BLaER1 treated with 17β-estradiol and CSF1 and Interleukin-3, amounts not matched to agents 10 nM and 100 nM (cell line): ENCODE results near the gene LRRN2.

Experiments used
- H3K27ac ChIP-seq, 11 experiments: shearing (Covaris generic); formaldehyde crosslinking; 2 replicates each; pipeline ENCODE4 v1.8.1; 2022
- H3K27me3 ChIP-seq, 11 experiments: shearing (Covaris generic); formaldehyde crosslinking; 2 replicates each; pipeline ENCODE4 v1.8.1; 2022
- H3K36me3 ChIP-seq, 11 experiments: shearing (Covaris generic); formaldehyde crosslinking; 2 replicates each; pipeline ENCODE4 v1.8.1; 2022
- H3K4me1 ChIP-seq, 10 experiments: shearing (Covaris generic); formaldehyde crosslinking; 2 replicates each; pipeline ENCODE4 v1.8.1; 2022
- H3K4me2 ChIP-seq, 11 experiments: shearing (Covaris generic); formaldehyde crosslinking; 2 replicates each; pipeline ENCODE4 v1.8.1; 2022
- H3K4me3 ChIP-seq, 10 experiments: shearing (Covaris generic); formaldehyde crosslinking; 2 replicates each; pipeline ENCODE4 v1.8.1; 2022
- H3K9ac ChIP-seq, 11 experiments: shearing (Covaris generic); formaldehyde crosslinking; 2 replicates each; pipeline ENCODE4 v1.8.1; 2022
- H3K9me3 ChIP-seq, 11 experiments: shearing (Covaris generic); formaldehyde crosslinking; replicated peaks in 1 of 11; 2 replicates each; pipeline ENCODE4 v1.8.1; 2022
- H4K20me1 ChIP-seq, 11 experiments: shearing (Covaris generic); formaldehyde crosslinking; 2 replicates each; pipeline ENCODE4 v1.8.1; 2022
- Cebpa-rat ChIP-seq, 11 experiments: shearing (Covaris generic); IDR thresholded peaks; 2 replicates each; pipeline ENCODE4 v1.8.1; 2022

Gene LRRN2

GRCh38 chr1:204580862-204581261, 104.7 kb downstream of the LRRN2 start:
- H3K27ac ChIP-seq: no peak overlapping the region
- peaks cover 34 to 62% (median 60%) of the 10 kb centered on the region in 10 experiments for H3K4me1 ChIP-seq
- H3K9me3 ChIP-seq: no peaks in the 10 kb centered on the region
- H4K20me1 ChIP-seq: no peaks in the 10 kb centered on the region; a peak in 1 of 22 replicates
- H3K27me3 ChIP-seq: no peaks in the 10 kb centered on the region
- H3K4me3 ChIP-seq: no peak overlapping the region
- no peak overlapping the region for H3K4me2 ChIP-seq
- H3K36me3 ChIP-seq: no peaks in the 10 kb centered on the region; a peak in 1 of 22 replicates
- TF ChIP-seq Cebpa-rat (IDR thresholded peaks at IDR 0.05): no peak
- no peak overlapping the region for H3K9ac ChIP-seq

DNA sequence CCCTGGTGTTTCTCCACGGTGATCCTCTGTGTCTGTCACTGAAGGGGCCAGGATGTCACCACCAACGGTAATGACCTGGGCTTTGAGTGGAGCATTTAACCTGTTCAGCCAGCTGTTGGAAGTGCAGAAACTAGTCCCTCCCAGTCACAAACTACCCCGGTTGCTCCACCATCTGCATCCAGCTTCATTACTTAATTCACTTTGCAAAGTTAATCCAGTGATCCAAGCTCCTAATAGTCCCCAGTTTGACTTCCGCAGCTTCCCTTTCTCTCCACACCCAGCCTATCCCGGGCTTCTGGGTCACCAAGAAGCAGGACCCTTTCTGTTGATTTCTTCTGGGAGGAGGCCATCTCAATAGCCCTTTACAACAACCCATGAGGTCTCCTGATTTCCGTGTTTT, 105.9 kb downstream of the LRRN2 start:
- peak overlapping the region; percentile 79 to 97 (median 93) for H3K4me2 ChIP-seq
- no peaks in the 10 kb centered on the region for H3K9me3 ChIP-seq
- H3K27ac ChIP-seq: peak overlapping the region in 9 of 11 experiments; percentile 60 to 78 (median 73); a peak in 17 of 22 replicates
- H3K36me3 ChIP-seq: peaks cover 0 to under 1% (median 0%) of the 10 kb centered on the region in 11 experiments; a peak in 3 of 22 replicates
- H3K9ac ChIP-seq: peak overlapping the region in 9 of 11 experiments; percentile 52 to 73 (median 66); a peak in 17 of 22 replicates
- H3K27me3 ChIP-seq: no peaks in the 10 kb centered on the region
- H3K4me3 ChIP-seq: peak overlapping the region in 8 of 10 experiments; percentile 40 to 57 (median 48); a peak in 14 of 20 replicates
- H4K20me1 ChIP-seq: no peaks in the 10 kb centered on the region; a peak in 1 of 22 replicates
- TF ChIP-seq Cebpa-rat (IDR thresholded peaks at IDR 0.05): no peak
- H3K4me1 ChIP-seq: peaks cover 27 to 65% (median 58%) of the 10 kb centered on the region in 10 experiments

- peak overlapping the region; percentile 26 to 57 (median 46); a peak in 19 of 20 replicates for H3K4me3 ChIP-seq
- H3K4me1 ChIP-seq: peaks cover 23 to 65% (median 58%) of the 10 kb centered on the region in 10 experiments
- H3K27me3 ChIP-seq: no peaks in the 10 kb centered on the region
- H3K27ac ChIP-seq: peak overlapping the region in 10 of 11 experiments; percentile 31 to 78 (median 73); a peak in 18 of 22 replicates
- peaks cover 0 to 4% (median 0%) of the 10 kb centered on the region in 11 experiments; a peak in 3 of 22 replicates for H3K36me3 ChIP-seq
- H4K20me1 ChIP-seq: peaks cover 0 to 3% (median 0%) of the 10 kb centered on the region in 11 experiments; a peak in 3 of 22 replicates
- no peaks in the 10 kb centered on the region for H3K9me3 ChIP-seq
- peak overlapping the region; percentile 11 to 73 (median 65); a peak in 20 of 22 replicates for H3K9ac ChIP-seq
- H3K4me2 ChIP-seq: peak overlapping the region; percentile 79 to 97 (median 93)
- no peak for TF ChIP-seq Cebpa-rat (IDR thresholded peaks at IDR 0.05)
Observed at GRCh38 chr1:204578867-204579664, 106.5 kb downstream of the LRRN2 start.

GRCh38 chr1:204577794-204578478, 107.6 kb downstream of the LRRN2 start:
- H3K9ac ChIP-seq: peak overlapping the region in 10 of 11 experiments; percentile 20 to 71 (median 65); a peak in 20 of 22 replicates
- TF ChIP-seq Cebpa-rat (IDR thresholded peaks at IDR 0.05): no peak
- peak overlapping the region in 10 of 11 experiments; percentile 7 to 78 (median 72); a peak in 18 of 22 replicates for H3K27ac ChIP-seq
- peak overlapping the region in 9 of 10 experiments; percentile 32 to 57 (median 47); a peak in 15 of 20 replicates for H3K4me3 ChIP-seq
- H3K36me3 ChIP-seq: peaks cover 0 to 14% (median 8%) of the 10 kb centered on the region in 11 experiments; a peak in 9 of 22 replicates
- H3K4me1 ChIP-seq: peaks cover 23 to 73% (median 65%) of the 10 kb centered on the region in 10 experiments
- no peaks in the 10 kb centered on the region for H3K9me3 ChIP-seq
- H4K20me1 ChIP-seq: peaks cover 0 to 8% (median 0%) of the 10 kb centered on the region in 11 experiments; a peak in 3 of 22 replicates
- peak overlapping the region; percentile 79 to 97 (median 93) for H3K4me2 ChIP-seq
- no peaks in the 10 kb centered on the region for H3K27me3 ChIP-seq

DNA sequence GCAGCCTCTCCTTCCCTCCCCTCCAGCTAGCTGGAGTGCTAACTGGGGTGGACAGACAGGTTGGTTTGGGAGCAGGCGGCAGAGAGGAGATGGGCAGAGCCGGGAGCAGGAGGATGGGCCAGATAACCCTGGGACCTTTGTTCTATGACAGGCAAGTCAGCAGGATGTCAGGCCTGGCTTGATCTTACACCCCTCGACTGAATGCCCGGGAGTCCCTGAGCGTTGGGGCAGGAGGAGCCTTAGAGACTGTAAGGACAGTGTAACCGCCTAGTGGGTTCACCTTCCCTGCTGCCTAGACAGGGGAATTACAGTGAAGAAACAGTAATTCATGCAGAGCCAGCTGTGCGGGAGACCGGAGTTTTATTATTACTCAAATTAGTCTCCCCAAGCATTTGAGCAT, 109.1 kb downstream of the LRRN2 start:
- peak overlapping the region in 4 of 11 experiments; percentile 0 to 79 (median 38); a peak in 2 of 22 replicates for H3K4me2 ChIP-seq
- H3K36me3 ChIP-seq: peaks cover 0 to 28% (median 22%) of the 10 kb centered on the region in 11 experiments; a peak in 12 of 22 replicates
- H3K9me3 ChIP-seq: no peaks in the 10 kb centered on the region
- peaks cover 0 to 8% (median 0%) of the 10 kb centered on the region in 11 experiments; a peak in 3 of 22 replicates for H4K20me1 ChIP-seq
- no peak overlapping the region for H3K4me3 ChIP-seq
- no peaks in the 10 kb centered on the region for H3K27me3 ChIP-seq
- H3K27ac ChIP-seq: no peak overlapping the region
- no peak for TF ChIP-seq Cebpa-rat (IDR thresholded peaks at IDR 0.05)
- H3K4me1 ChIP-seq: peaks cover 23 to 75% (median 66%) of the 10 kb centered on the region in 10 experiments
- H3K9ac ChIP-seq: no peak overlapping the region

GRCh38 chr1:204575221-204576190, 110.0 kb downstream of the LRRN2 start:
- H4K20me1 ChIP-seq: peaks cover 0 to 8% (median 0%) of the 10 kb centered on the region in 11 experiments; a peak in 3 of 22 replicates
- H3K27me3 ChIP-seq: no peaks in the 10 kb centered on the region
- no peak for TF ChIP-seq Cebpa-rat (IDR thresholded peaks at IDR 0.05)
- no peak overlapping the region for H3K4me3 ChIP-seq
- H3K9me3 ChIP-seq: no peaks in the 10 kb centered on the region
- H3K27ac ChIP-seq: no peak overlapping the region
- H3K4me2 ChIP-seq: peak overlapping the region in 8 of 11 experiments; percentile 38 to 79 (median 68); a peak in 14 of 22 replicates
- no peak overlapping the region for H3K9ac ChIP-seq
- H3K4me1 ChIP-seq: peaks cover 23 to 73% (median 66%) of the 10 kb centered on the region in 10 experiments
- peaks cover 0 to 37% (median 25%) of the 10 kb centered on the region in 11 experiments; a peak in 16 of 22 replicates for H3K36me3 ChIP-seq

GRCh38 chr1:204574865-204575163, 110.7 kb downstream of the LRRN2 start:
- Histone ChIP-seq H4K20me1 (peaks cover 0 to 8% (median 0%) of the 10 kb centered on the region in 11 experiments; a peak in 3 of 22 replicates), H3K4me3 (no peak overlapping the region), H3K4me2 (peak overlapping the region in 8 of 11 experiments; percentile 38 to 79 (median 68); a peak in 17 of 22 replicates), H3K27ac (no peak overlapping the region), H3K27me3 (no peaks in the 10 kb centered on the region), H3K9me3 (no peaks in the 10 kb centered on the region), H3K36me3 (peaks cover 0 to 43% (median 26%) of the 10 kb centered on the region in 11 experiments; a peak in 16 of 22 replicates), H3K4me1 (peaks cover 22 to 66% (median 61%) of the 10 kb centered on the region in 10 experiments), H3K9ac (no peak overlapping the region)
- no peak for TF ChIP-seq Cebpa-rat (IDR thresholded peaks at IDR 0.05)
